Loucy (cell line): ENCODE measurements around the gene LHPP.

Source experiments
- H2AFZ ChIP-seq: fragments of 200-600 bp; sonication (generic); 2 replicates; pipeline ENCODE4 v1.6.0; 2016; ENCODE audit warnings: antibody characterized with exemption, mild to moderate bottlenecking, low read length, moderate library complexity
- H3F3A ChIP-seq: fragments of 200-600 bp; 2 replicates; pipeline ENCODE4 v1.6.0; 2016; ENCODE audit warnings: antibody characterized with exemption, low read depth, mild to moderate bottlenecking
- H3K27me3 ChIP-seq: fragments of 200-600 bp; sonication (generic); 2 replicates; pipeline ENCODE4 v1.6.1; 2014; ENCODE audit warnings: low read length, mild to moderate bottlenecking; ENCODE audit not compliant: insufficient read depth, poor library complexity, severe bottlenecking
- H3K36me3 ChIP-seq: fragments of 200-600 bp; sonication (generic); 2 replicates; pipeline ENCODE4 v1.6.1; 2016; ENCODE audit warnings: low read length; ENCODE audit not compliant: insufficient read depth
- H3K4me1 ChIP-seq: fragments of 200-600 bp; sonication (generic); 2 replicates; pipeline ENCODE4 v1.5.1; 2014; ENCODE audit warnings: low read length, mild to moderate bottlenecking; ENCODE audit not compliant: insufficient read depth, poor library complexity, severe bottlenecking
- H3K4me2 ChIP-seq: fragments of 200-600 bp; sonication (generic); 2 replicates; pipeline ENCODE4 v1.6.0; 2014; ENCODE audit warnings: antibody characterized with exemption, low read length, low read depth, mild to moderate bottlenecking; ENCODE audit not compliant: poor library complexity, severe bottlenecking
- H3K4me3 ChIP-seq: fragments of 200-600 bp; sonication (generic); 2 replicates; pipeline ENCODE4 v1.5.1; 2014; ENCODE audit warnings: low read length, mild to moderate bottlenecking, mixed read lengths; ENCODE audit not compliant: poor library complexity, severe bottlenecking
- H3K79me2 ChIP-seq: fragments of 200-600 bp; sonication (generic); 2 replicates; pipeline ENCODE4 v1.6.1; 2014; ENCODE audit warnings: low read length; ENCODE audit not compliant: insufficient read depth
- H3K9ac ChIP-seq: fragments of 200-600 bp; sonication (generic); 2 replicates; pipeline ENCODE4 v1.6.0; 2014; ENCODE audit warnings: mild to moderate bottlenecking, low read depth, low read length, moderate library complexity; ENCODE audit not compliant: poor library complexity, severe bottlenecking
- H3K9me2 ChIP-seq: fragments of 200-600 bp; sonication (generic); replicated peaks from 2 replicates; pipeline ENCODE4 v1.6.1; 2016; ENCODE audit warnings: low read depth, low read length, mixed read lengths
- H3K9me3 ChIP-seq: fragments of 200-600 bp; sonication (generic); 2 replicates; pipeline ENCODE4 v1.6.1; 2014; ENCODE audit warnings: mild to moderate bottlenecking, antibody characterized with exemption, low read length, low read depth; ENCODE audit not compliant: insufficient read depth
- H4K20me1 ChIP-seq: fragments of 200-600 bp; sonication (generic); 2 replicates; pipeline ENCODE4 v1.6.0; 2014; ENCODE audit warnings: antibody characterized with exemption, low read length, mild to moderate bottlenecking; ENCODE audit not compliant: insufficient read depth, poor library complexity, severe bottlenecking
- CTCF ChIP-seq: fragments of 200-600 bp; sonication (generic); conservative IDR thresholded peaks from 2 replicates; pipeline ENCODE4 v1.5.1; 2014; ENCODE audit warnings: mild to moderate bottlenecking, antibody characterized with exemption, low read length
- EZH2phosphoT487 ChIP-seq: fragments of 200-600 bp; IDR thresholded peaks from 2 replicates; pipeline ENCODE4 v1.6.1; 2018; ENCODE audit warnings: antibody characterized with exemption, mild to moderate bottlenecking, moderate library complexity, borderline replicate concordance

Gene LHPP

GRCh38 chr10:124591123-124591495 lies 129.5 kb downstream of the LHPP start:
- H3K79me2 ChIP-seq, result no peaks in the 10 kb centered on the region
- no peaks in the 10 kb centered on the region for H4K20me1 ChIP-seq
- H3K4me3 ChIP-seq, result no peak overlapping the region
- no peaks in the 10 kb centered on the region for H3K36me3 ChIP-seq
- H3K9me3 ChIP-seq, result no peaks in the 10 kb centered on the region
- H3K9me2 ChIP-seq, result no peaks in the 10 kb centered on the region
- no peak overlapping the region for H3K4me2 ChIP-seq
- H3K9ac ChIP-seq, result no peak overlapping the region
- H2AFZ ChIP-seq, result no peak overlapping the region
- TF ChIP-seq EZH2phosphoT487 (no peak), CTCF (no peak)
- H3K27me3 ChIP-seq, result no peaks in the 10 kb centered on the region
- no peaks in the 10 kb centered on the region for H3F3A ChIP-seq
- no peaks in the 10 kb centered on the region for H3K4me1 ChIP-seq

DNA sequence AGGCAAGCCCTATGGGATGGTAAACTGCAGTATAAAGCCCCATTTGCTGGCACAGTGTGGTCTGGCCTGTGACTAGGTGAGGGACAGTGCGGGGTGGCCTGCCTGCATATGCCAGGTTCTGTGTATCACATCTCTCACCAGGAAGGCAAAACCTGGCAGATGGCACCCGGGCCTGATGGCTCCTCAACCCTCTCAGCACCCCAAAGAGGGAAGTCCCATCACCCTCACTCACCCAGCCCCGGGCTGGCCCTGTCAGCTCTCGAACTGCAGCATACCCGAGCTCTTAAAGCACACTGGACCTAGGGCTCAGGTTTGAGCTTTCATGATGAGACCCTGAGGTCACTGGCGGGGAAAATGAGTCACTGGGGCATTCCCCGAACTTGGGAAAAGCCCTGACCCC lies 130.5 kb downstream of the LHPP start:
- H3K9me3 ChIP-seq, result no peaks in the 10 kb centered on the region
- no peaks in the 10 kb centered on the region for H4K20me1 ChIP-seq
- H3K27me3 ChIP-seq, result no peaks in the 10 kb centered on the region
- no peak overlapping the region for H2AFZ ChIP-seq
- H3F3A ChIP-seq, result no peaks in the 10 kb centered on the region
- no peak overlapping the region for H3K4me2 ChIP-seq
- H3K36me3 ChIP-seq, result no peaks in the 10 kb centered on the region
- TF ChIP-seq CTCF, result no peak
- no peak for TF ChIP-seq EZH2phosphoT487
- H3K9ac ChIP-seq, result no peak overlapping the region
- no peaks in the 10 kb centered on the region for H3K4me1 ChIP-seq
- H3K9me2 ChIP-seq, result no peaks in the 10 kb centered on the region
- no peaks in the 10 kb centered on the region for H3K79me2 ChIP-seq
- H3K4me3 ChIP-seq, result no peak overlapping the region

DNA sequence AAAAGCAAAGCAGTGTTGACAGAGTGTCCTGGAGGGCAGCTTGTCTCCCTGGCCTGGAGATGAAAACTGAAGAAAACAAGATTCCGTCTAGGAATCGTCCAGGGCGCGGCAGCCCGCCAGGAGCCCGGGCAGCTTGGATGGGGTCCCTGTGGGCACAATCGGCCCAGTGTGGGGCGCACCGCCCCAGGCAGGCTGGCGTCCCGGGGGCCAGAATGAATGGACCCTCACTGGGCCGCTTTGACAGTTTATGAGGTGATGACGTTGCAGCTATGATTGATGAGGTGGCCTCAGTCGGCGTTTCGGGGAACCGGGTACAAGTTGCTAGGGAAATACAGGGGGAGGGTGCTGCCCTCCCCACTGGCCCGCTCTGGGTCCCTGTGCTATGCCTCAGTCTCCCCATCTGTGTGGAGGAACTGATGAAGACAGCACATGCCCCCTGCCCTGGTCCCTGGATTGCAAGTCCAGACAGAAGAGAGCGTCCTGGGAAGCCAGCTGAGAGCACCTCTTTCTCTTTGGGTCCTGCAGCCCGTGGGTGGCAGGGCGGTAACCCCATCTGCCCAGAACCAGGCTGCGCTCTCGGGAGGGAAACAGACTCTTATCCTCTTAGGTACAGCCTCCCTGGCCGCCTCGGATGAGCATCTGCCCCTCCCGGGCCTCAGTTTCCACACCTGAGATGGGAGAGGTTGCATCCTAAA lies 131.3 kb downstream of the LHPP start:
- Histone ChIP-seq H3K4me1 (no peaks in the 10 kb centered on the region), H3K9ac (no peak overlapping the region), H3K9me3 (no peaks in the 10 kb centered on the region), H3K36me3 (no peaks in the 10 kb centered on the region), H4K20me1 (no peaks in the 10 kb centered on the region), H3K79me2 (no peaks in the 10 kb centered on the region), H3K9me2 (no peaks in the 10 kb centered on the region), H3K4me2 (no peak overlapping the region), H3K4me3 (no peak overlapping the region), H3F3A (no peaks in the 10 kb centered on the region), H2AFZ (no peak overlapping the region), H3K27me3 (no peaks in the 10 kb centered on the region)
- no peak for TF ChIP-seq CTCF
- no peak for TF ChIP-seq EZH2phosphoT487
